Heart left ventricle (tissue), 13 donors: ENCODE results near the gene NDEL1.

ENCODE experiments used
- POLR2A ChIP-seq, 2 donors: fragments of 450-650 bp; IDR thresholded peaks; one replicate each; pipeline ENCODE4 v1.6.1; 2017; ENCODE audit warnings: antibody characterized with exemption in 2 of 2, mild to moderate bottlenecking in 2 of 2, moderate library complexity in 2 of 2
- TF ChIP-seq, protein P1 (sequence below), 12 donors: fragments of 200-600 bp; sonication (generic) in 4 of 12; IDR thresholded peaks; one replicate each; pipeline versions ENCODE4 v1.5.0 to v1.8.0; 2018 to 2022; ENCODE audit warnings: antibody characterized with exemption in 12 of 12, mild to moderate bottlenecking in 5 of 12
- donor health status: ischemic (EF 13 %, LVEDD 7.1; RV severe dilation, severe dysfunction).
- donor health status: DM: no; HTN: yes; CAD: no.
- donor health status: DM: no; HTN: no; CAD: no.
- donor health status: ischemic (EF 25% LVEDD 6.9; RV normal size, moderate dysfunction).
- donor health status: ischemic (EF 25% LVEDD 5.7; RV mildly dilated, moderate dysfunction).
- donor health status: ischemic (EF 35%, LVEDD 5.7; RV mildly dilated, moderate dysfunction).
- donor health status: nonischemic (EF 11% LVEDD 7.7; RV severe dilation, severe dysfunction).
- donor health status: DM: yes; HTN: yes; CAD: no.
- donor health status: PGD.
- donor health status: ischemic (EF 29% LVEDD 5.4; RV normal size, mild dysfunction).
- donor health status: nonischemic (EF 23%, LVEDD 6.1; RV moderate dilation, normal function).

DNA sequence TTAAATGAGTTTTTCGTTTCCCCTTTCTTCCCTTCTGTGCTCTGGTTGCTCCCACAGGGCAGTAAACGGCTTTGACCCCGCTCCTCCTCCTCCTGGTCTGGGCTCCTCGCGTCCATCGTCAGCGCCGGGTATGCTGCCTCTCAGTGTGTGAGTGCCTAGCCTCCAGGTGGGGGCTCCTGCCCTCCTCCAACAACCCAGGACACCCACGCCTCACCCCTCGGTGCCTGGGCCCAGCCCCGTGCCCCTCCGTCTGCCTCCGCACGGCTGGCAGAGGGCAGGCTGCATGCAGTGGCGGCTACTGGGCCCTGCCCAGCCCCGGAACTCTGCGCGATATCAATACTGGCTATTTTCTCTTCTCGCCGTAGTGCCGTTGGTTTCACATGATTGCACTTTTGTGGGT lies 31.2 kb downstream of the NDEL1 start:
- TF ChIP-seq POLR2A (IDR thresholded peaks at IDR 0.05) = no peak
- TF ChIP-seq, protein P1, sequence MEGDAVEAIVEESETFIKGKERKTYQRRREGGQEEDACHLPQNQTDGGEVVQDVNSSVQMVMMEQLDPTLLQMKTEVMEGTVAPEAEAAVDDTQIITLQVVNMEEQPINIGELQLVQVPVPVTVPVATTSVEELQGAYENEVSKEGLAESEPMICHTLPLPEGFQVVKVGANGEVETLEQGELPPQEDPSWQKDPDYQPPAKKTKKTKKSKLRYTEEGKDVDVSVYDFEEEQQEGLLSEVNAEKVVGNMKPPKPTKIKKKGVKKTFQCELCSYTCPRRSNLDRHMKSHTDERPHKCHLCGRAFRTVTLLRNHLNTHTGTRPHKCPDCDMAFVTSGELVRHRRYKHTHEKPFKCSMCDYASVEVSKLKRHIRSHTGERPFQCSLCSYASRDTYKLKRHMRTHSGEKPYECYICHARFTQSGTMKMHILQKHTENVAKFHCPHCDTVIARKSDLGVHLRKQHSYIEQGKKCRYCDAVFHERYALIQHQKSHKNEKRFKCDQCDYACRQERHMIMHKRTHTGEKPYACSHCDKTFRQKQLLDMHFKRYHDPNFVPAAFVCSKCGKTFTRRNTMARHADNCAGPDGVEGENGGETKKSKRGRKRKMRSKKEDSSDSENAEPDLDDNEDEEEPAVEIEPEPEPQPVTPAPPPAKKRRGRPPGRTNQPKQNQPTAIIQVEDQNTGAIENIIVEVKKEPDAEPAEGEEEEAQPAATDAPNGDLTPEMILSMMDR (IDR thresholded peaks at IDR 0.05) = no peak
